Neural cell (in vitro differentiated cells): Measurements from ENCODE around the gene CHAF1B.

Experiments
- CTCF ChIP-seq: fragments of 450-650 bp; IDR thresholded peaks from 2 replicates; pipeline ENCODE4 v1.5.1; 2014; ENCODE audit warnings: antibody characterized with exemption, mild to moderate bottlenecking, moderate library complexity; ENCODE audit not compliant: poor library complexity, severe bottlenecking
- EP300 ChIP-seq: fragments of 450-650 bp; conservative IDR thresholded peaks from 2 replicates; pipeline ENCODE4 v1.6.1; 2014; ENCODE audit warnings: antibody characterized with exemption, mild to moderate bottlenecking, moderate library complexity; ENCODE audit not compliant: poor library complexity, severe bottlenecking
- EZH2 ChIP-seq: fragments of 200-600, 300-800 bp; shearing (Covaris generic), sonication (generic); IDR thresholded peaks from 2 replicates; pipeline ENCODE4 v1.6.1; 2014; ENCODE audit warnings: antibody characterized with exemption, low read length, borderline replicate concordance, mild to moderate bottlenecking; ENCODE audit not compliant: insufficient read depth, poor library complexity, severe bottlenecking
- MXI1 ChIP-seq: fragments of 450-650 bp; conservative IDR thresholded peaks from 2 replicates; pipeline ENCODE4 v1.6.1; 2014; ENCODE audit warnings: antibody characterized with exemption, mild to moderate bottlenecking; ENCODE audit not compliant: poor library complexity, severe bottlenecking
- POLR2AphosphoS5 ChIP-seq: IDR thresholded peaks from 2 replicates; pipeline ENCODE4 v1.6.1; 2012
- RAD21 ChIP-seq: fragments of 450-650 bp; conservative IDR thresholded peaks from 2 replicates; pipeline ENCODE4 v1.6.1; 2014; ENCODE audit warnings: antibody characterized with exemption, mild to moderate bottlenecking, moderate library complexity
- REST ChIP-seq: IDR thresholded peaks from 2 replicates; pipeline ENCODE4 v1.6.1; 2012; ENCODE audit warnings: borderline replicate concordance
- SMC3 ChIP-seq: fragments of 450-650 bp; conservative IDR thresholded peaks from 2 replicates; pipeline ENCODE4 v1.6.1; 2014; ENCODE audit warnings: antibody characterized with exemption, mild to moderate bottlenecking, moderate library complexity; ENCODE audit not compliant: poor library complexity
- TAF1 ChIP-seq: IDR thresholded peaks from 2 replicates; pipeline ENCODE4 v1.6.1; 2012; ENCODE audit warnings: low read depth

GRCh38 chr21:36419241-36419640 is 34.0 kb downstream of the CHAF1B start:
- no peak for TF ChIP-seq CTCF
- no peak for TF ChIP-seq EZH2
- TF ChIP-seq POLR2AphosphoS5: no peak
- TF ChIP-seq SMC3: no peak
- TF ChIP-seq REST: no peak
- TF ChIP-seq RAD21: no peak
- TF ChIP-seq EP300: no peak
- TF ChIP-seq MXI1: no peak
- no peak for TF ChIP-seq TAF1
